Measurements from ENCODE around the gene MORN4. TPM values are rescaled to one million over a fixed set of nuclear protein-coding genes. Genes with fewer than 3 reads are reported as not detected.

Gene MORN4
- total and polyA plus RNA-seq, 9 of the 15 experiments (the other 6 are each of a cell fraction or from before 2014, with no cell fraction given): 8.3 to 23.9 (median 11.7) TPM

DNA sequence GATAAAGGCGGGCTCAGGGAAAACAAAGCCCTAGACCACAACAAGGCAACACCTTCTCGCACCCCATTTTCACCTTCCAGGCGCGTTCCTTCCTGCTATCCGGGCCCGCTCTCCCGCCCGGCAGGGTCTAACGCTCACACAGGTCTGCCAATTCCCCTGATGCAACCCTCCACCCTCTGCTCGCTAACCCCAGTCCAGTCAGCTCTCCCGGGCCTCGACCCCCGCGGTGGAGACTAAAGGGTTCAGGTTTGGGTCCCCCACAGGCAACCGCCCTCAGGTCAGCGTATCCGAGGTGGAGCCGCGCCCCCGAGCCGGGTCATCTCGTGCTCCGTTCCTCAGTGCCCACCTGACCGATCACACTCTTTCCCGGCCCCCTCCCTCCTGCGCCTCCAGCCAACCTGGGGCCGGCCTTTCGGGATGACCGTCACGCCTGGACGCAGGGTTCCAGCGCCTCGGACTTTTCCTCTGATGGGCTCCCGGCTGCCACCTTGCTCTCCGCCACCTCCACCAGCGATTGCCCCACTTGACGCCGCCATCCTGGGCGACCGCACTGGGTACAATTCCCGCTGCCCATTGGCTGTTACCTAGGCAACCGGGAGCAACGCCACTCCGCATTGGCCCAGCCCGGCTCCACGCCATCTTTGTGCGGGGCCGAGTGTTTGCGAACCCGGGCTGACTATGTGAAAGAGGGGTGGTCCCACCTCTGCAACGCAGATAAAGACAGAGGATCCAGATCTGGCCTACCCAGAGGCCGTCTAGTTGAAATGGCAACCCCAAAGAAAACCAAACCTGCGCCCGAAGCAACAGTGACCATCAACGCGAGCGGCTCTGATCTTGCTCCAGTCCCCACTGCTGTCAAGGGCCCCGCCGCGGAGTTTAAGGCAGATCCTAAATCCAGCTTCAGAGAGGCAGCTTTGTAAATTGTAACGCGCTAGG is at the start of gene MORN4 (continued):
- TF ChIP-seq TBP (optimal IDR thresholded peaks at IDR 0.05; ENCODE audit: low read depth, low read length) (peak; percentile 60), RB1 (IDR thresholded peaks at IDR 0.05; ENCODE audit: low read depth) (no peak), MAZ (CRISPR knock-in tag; conservative IDR thresholded peaks at IDR 0.05 in 1 of 2, IDR thresholded peaks at IDR 0.05 in 1 of 2) (no peak), CXXC5 (CRISPR knock-in tag; IDR thresholded peaks at IDR 0.05) (peak; percentile 75), HIVEP1 (CRISPR knock-in tag; IDR thresholded peaks at IDR 0.05) (no peak), ZBTB7A (IDR thresholded peaks at IDR 0.05; ENCODE audit: borderline replicate concordance, control insufficient read depth, low read depth, low read length) (peak; percentile 56; the same call in 1 of the 2 replicates), MTA3 (IDR thresholded peaks at IDR 0.05; ENCODE audit: borderline replicate concordance) (peak; percentile 72; the same call in 1 of the 2 replicates), USF1 (CRISPR knock-in tag; IDR thresholded peaks at IDR 0.05) (no peak), ELF2 (CRISPR knock-in tag; IDR thresholded peaks at IDR 0.05) (no peak), SMAD2 (IDR thresholded peaks at IDR 0.05; ENCODE audit: low read depth, low read length) (no peak), CHD2 (IDR thresholded peaks at IDR 0.05; ENCODE audit: low read depth, low read length) (peak; percentile 77), NKRF (IDR thresholded peaks at IDR 0.05; ENCODE audit: borderline replicate concordance) (peak; percentile 58; the same call in 1 of the 2 replicates), MEF2A (IDR thresholded peaks at IDR 0.05; ENCODE audit: control insufficient read depth, low read depth, low read length) (no peak), HSF4 (CRISPR knock-in tag; IDR thresholded peaks at IDR 0.05; ENCODE audit: borderline replicate concordance) (no peak), SMARCA4 (IDR thresholded peaks at IDR 0.05) (no peak), HNRNPH1 (optimal IDR thresholded peaks at IDR 0.05; ENCODE audit: low read depth, low read length) (no peak), ZNF143 (CRISPR knock-in tag; IDR thresholded peaks at IDR 0.05) (no peak), YBX1 (IDR thresholded peaks at IDR 0.05) (no peak), SLC30A9 (CRISPR knock-in tag; IDR thresholded peaks at IDR 0.05) (no peak), CBX3 (IDR thresholded peaks at IDR 0.05; ENCODE audit: borderline replicate concordance in 1 of 2, low read length in 2 of 2) (no peak), TRIM28 (IDR thresholded peaks at IDR 0.05) (no peak), KLF1 (tag; IDR thresholded peaks at IDR 0.05) (no peak), IFI16 (CRISPR knock-in tag; IDR thresholded peaks at IDR 0.05) (no peak), RBBP5 (IDR thresholded peaks at IDR 0.05; ENCODE audit: borderline replicate concordance, insufficient read depth, low read length, poor library complexity, severe bottlenecking) (peak; percentile 50), ELF4 (CRISPR knock-in tag; IDR thresholded peaks at IDR 0.05) (no peak)
- TF ChIP-seq, protein P1, sequence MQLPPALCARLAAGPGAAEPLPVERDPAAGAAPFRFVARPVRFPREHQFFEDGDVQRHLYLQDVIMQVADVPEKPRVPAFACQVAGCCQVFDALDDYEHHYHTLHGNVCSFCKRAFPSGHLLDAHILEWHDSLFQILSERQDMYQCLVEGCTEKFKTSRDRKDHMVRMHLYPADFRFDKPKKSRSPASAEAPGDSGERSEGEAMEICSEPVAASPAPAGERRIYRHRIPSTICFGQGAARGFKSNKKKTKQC (CRISPR knock-in tag; IDR thresholded peaks at IDR 0.05): no peak
